ENCODE measurements around the gene MAP3K14.

MAP3K14 gene

DNA sequence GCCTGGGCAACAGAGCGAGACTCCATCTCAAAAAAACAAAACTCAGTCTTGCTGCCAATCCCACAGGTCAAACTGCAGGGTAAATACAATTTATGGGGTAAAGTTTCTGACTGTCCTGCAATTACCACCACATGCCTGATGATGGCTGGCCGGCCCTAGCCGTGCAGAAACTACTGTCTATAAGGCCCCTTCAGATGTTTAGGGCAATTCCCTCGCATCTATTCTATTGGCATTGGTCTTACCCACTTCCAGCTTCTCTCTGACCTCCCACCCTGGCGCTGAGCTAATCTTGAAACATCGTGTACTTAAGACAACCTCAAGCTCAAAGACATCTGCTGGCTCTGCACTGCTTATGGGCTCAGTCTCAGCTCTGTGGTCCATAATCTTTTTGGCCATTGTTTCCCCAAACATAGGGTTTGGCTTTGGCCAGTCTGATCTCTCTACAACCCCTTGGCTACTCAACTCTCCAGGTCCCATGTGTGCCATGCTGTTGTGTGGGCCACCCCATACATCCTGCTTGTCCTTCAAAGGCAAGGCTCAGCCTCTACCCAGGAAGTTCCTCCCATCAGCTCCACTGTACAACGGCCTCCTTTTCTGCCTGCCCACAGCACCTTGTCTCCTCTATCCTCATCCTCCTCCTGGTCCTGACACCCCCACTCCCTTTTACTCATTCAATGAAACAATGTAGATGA lies 16.6 kb downstream of the MAP3K14 start:
- Histone ChIP-seq H4K20me1 (ENCODE audit: insufficient read depth, low read length, poor library complexity, severe bottlenecking) (no peaks in the 10 kb centered on the region), H3K4me1 (ENCODE audit: insufficient read depth, low read length, poor library complexity, severe bottlenecking) (peaks cover 16% of the 10 kb centered on the region), H3K4me3 (ENCODE audit: low read length, poor library complexity, severe bottlenecking) (no peak overlapping the region)

GRCh38 chr17:45299361-45299760 lies 17.5 kb downstream of the MAP3K14 start:
- Histone ChIP-seq H3K36me3 (ENCODE audit: insufficient read depth, low read length) (no peaks in the 10 kb centered on the region), H4K20me1 (ENCODE audit: insufficient read depth, low read length, poor library complexity, severe bottlenecking) (no peaks in the 10 kb centered on the region), H2AFZ (ENCODE audit: low read length) (no peak overlapping the region), H3F3A (ENCODE audit: low read depth) (no peaks in the 10 kb centered on the region), H3K4me3 (ENCODE audit: low read length, poor library complexity, severe bottlenecking) (no peak overlapping the region), H3K9me2 (replicated peaks; ENCODE audit: low read depth, low read length) (no peaks in the 10 kb centered on the region), H3K27me3 (ENCODE audit: insufficient read depth, low read length, poor library complexity, severe bottlenecking) (no peaks in the 10 kb centered on the region), H3K9ac (ENCODE audit: low read depth, low read length, poor library complexity, severe bottlenecking) (peak overlapping the region; percentile 3), H3K9me3 (ENCODE audit: insufficient read depth, low read depth, low read length) (no peaks in the 10 kb centered on the region), H3K79me2 (ENCODE audit: insufficient read depth, low read length) (peaks cover 19% of the 10 kb centered on the region; the same call in 1 of the 2 replicates), H3K4me1 (ENCODE audit: insufficient read depth, low read length, poor library complexity, severe bottlenecking) (peaks cover 16% of the 10 kb centered on the region), H3K4me2 (ENCODE audit: low read depth, low read length, poor library complexity, severe bottlenecking) (no peak overlapping the region)
- TF ChIP-seq, protein P1, sequence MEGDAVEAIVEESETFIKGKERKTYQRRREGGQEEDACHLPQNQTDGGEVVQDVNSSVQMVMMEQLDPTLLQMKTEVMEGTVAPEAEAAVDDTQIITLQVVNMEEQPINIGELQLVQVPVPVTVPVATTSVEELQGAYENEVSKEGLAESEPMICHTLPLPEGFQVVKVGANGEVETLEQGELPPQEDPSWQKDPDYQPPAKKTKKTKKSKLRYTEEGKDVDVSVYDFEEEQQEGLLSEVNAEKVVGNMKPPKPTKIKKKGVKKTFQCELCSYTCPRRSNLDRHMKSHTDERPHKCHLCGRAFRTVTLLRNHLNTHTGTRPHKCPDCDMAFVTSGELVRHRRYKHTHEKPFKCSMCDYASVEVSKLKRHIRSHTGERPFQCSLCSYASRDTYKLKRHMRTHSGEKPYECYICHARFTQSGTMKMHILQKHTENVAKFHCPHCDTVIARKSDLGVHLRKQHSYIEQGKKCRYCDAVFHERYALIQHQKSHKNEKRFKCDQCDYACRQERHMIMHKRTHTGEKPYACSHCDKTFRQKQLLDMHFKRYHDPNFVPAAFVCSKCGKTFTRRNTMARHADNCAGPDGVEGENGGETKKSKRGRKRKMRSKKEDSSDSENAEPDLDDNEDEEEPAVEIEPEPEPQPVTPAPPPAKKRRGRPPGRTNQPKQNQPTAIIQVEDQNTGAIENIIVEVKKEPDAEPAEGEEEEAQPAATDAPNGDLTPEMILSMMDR (conservative IDR thresholded peaks at IDR 0.05; ENCODE audit: low read length) = no peak
- TF ChIP-seq EZH2phosphoT487 (IDR thresholded peaks at IDR 0.05; ENCODE audit: borderline replicate concordance) = no peak

More for the DNA sequence above, 16.6 kb downstream of the MAP3K14 start:
- H3K9me3 ChIP-seq (ENCODE audit: insufficient read depth, low read depth, low read length) = no peaks in the 10 kb centered on the region
- no peak overlapping the region for H3K9ac ChIP-seq (ENCODE audit: low read depth, low read length, poor library complexity, severe bottlenecking)
- no peak overlapping the region for H3K4me2 ChIP-seq (ENCODE audit: low read depth, low read length, poor library complexity, severe bottlenecking)
- H3K79me2 ChIP-seq (ENCODE audit: insufficient read depth, low read length) = peaks cover 18% of the 10 kb centered on the region; the same call in 1 of the 2 replicates
- no peaks in the 10 kb centered on the region for H3K36me3 ChIP-seq (ENCODE audit: insufficient read depth, low read length)
- TF ChIP-seq EZH2phosphoT487 (IDR thresholded peaks at IDR 0.05; ENCODE audit: borderline replicate concordance) = no peak
- TF ChIP-seq, protein P1 (conservative IDR thresholded peaks at IDR 0.05; ENCODE audit: low read length) = no peak
- H3K9me2 ChIP-seq (replicated peaks; ENCODE audit: low read depth, low read length) = no peaks in the 10 kb centered on the region
- H3K27me3 ChIP-seq (ENCODE audit: insufficient read depth, low read length, poor library complexity, severe bottlenecking) = no peaks in the 10 kb centered on the region
- no peak overlapping the region for H2AFZ ChIP-seq (ENCODE audit: low read length)
- H3F3A ChIP-seq (ENCODE audit: low read depth) = no peaks in the 10 kb centered on the region

GRCh38 chr17:45298546-45299285 lies 18.1 kb downstream of the MAP3K14 start:
- Histone ChIP-seq H3K4me2 (ENCODE audit: low read depth, low read length, poor library complexity, severe bottlenecking) (no peak overlapping the region), H3F3A (ENCODE audit: low read depth) (no peaks in the 10 kb centered on the region), H3K9ac (ENCODE audit: low read depth, low read length, poor library complexity, severe bottlenecking) (peak overlapping the region; percentile 3)

More at GRCh38 chr17:45298546-45299285, 18.1 kb downstream of the MAP3K14 start:
- no peak for TF ChIP-seq EZH2phosphoT487 (IDR thresholded peaks at IDR 0.05; ENCODE audit: borderline replicate concordance)
- TF ChIP-seq, protein P1 (conservative IDR thresholded peaks at IDR 0.05; ENCODE audit: low read length) = no peak
- Histone ChIP-seq H4K20me1 (ENCODE audit: insufficient read depth, low read length, poor library complexity, severe bottlenecking) (no peaks in the 10 kb centered on the region), H3K4me1 (ENCODE audit: insufficient read depth, low read length, poor library complexity, severe bottlenecking) (peaks cover 21% of the 10 kb centered on the region), H3K4me3 (ENCODE audit: low read length, poor library complexity, severe bottlenecking) (no peak overlapping the region), H3K27me3 (ENCODE audit: insufficient read depth, low read length, poor library complexity, severe bottlenecking) (no peaks in the 10 kb centered on the region), H3K79me2 (ENCODE audit: insufficient read depth, low read length) (peaks cover 23% of the 10 kb centered on the region; the same call in 1 of the 2 replicates), H2AFZ (ENCODE audit: low read length) (no peak overlapping the region), H3K9me2 (replicated peaks; ENCODE audit: low read depth, low read length) (no peaks in the 10 kb centered on the region), H3K9me3 (ENCODE audit: insufficient read depth, low read depth, low read length) (no peaks in the 10 kb centered on the region), H3K36me3 (ENCODE audit: insufficient read depth, low read length) (no peaks in the 10 kb centered on the region)
